K562 (cell line): ENCODE results near the gene ALDH3B2. TPM values are rescaled to one million over a fixed set of nuclear protein-coding genes. Genes with fewer than 3 reads are reported as not detected.

Experiments used
- ATAC-seq: fragments of 200-7000 bp; cut with Tn5 transposase; 3 replicates; pipeline ENCODE4 v1.9.1; 2020; ENCODE audit warnings: moderate library complexity
- BruUV-seq: library from RNA; stranded (reverse); fragments of 400-500 nt; replicated peaks from 2 replicates; lab custom pipeline; 2021; lab: Mats Ljungman, UMichigan
- CTCF ChIA-PET: fragments of 300-600 bp; formaldehyde crosslinking; extraction: SDS; loops from one replicate; lab custom pipeline; 2021; ENCODE audit warnings: low intra/inter-chr PET ratio; lab: Yijun Ruan, JAX
- POLR2A ChIA-PET: fragments of 300-600, 350-650 bp; sonication (Branson Sonifier 250); formaldehyde crosslinking; extraction: SDS; loops from one replicate; lab custom pipeline; 2021; ENCODE audit warnings: antibody characterized with exemption, inconsistent platforms; lab: Yijun Ruan, JAX
- DNase-seq, 4 experiments: peaks; one replicate each; pipeline versions ENCODE4 v3.0.0 to v3.0.0-alpha.2; 2011 to 2018; ENCODE audit warnings: low spot score in 3 of 4, mixed read lengths in 3 of 4; ENCODE audit errors: extremely low read depth in 1 of 4
- FAIRE-seq: peaks from 2 replicates; lab custom pipeline; 2011; peaks lifted over from hg19 to GRCh38; lab: Jason Lieb, UNC
- H2AFZ ChIP-seq: 2 replicates; pipeline ENCODE4 v1.6.0; 2011; ENCODE audit warnings: low read depth, low read length, control low read depth, inconsistent platforms
- H3K27ac ChIP-seq: fragments of 200-600 bp; 3 replicates; pipeline ENCODE4 v1.8.0; 2011; ENCODE audit warnings: low read depth, mild to moderate bottlenecking, control low read depth, inconsistent platforms, low read length, moderate library complexity, mixed read lengths; ENCODE audit errors: extremely low read depth
- H3K27me3 ChIP-seq, 2 experiments: fragments of 300-600 bp in 1 of 2; 2 replicates in 1 of 2; 3 replicates in 1 of 2; pipeline versions ENCODE4 v1.6.0 to v1.8.0; 2011; ENCODE audit warnings: inconsistent platforms in 2 of 2, low read length in 2 of 2, mild to moderate bottlenecking in 1 of 2, mixed read lengths in 1 of 2, moderate library complexity in 1 of 2; ENCODE audit not compliant: control insufficient read depth in 2 of 2, insufficient read depth in 2 of 2
- H3K36me3 ChIP-seq: fragments of 300-600 bp; 3 replicates; pipeline ENCODE4 v1.8.0; 2011; ENCODE audit warnings: mild to moderate bottlenecking, low read length, inconsistent platforms; ENCODE audit not compliant: control insufficient read depth, insufficient read depth
- H3K4me1 ChIP-seq, 2 experiments: fragments of 200-600 bp in 1 of 2; replicated peaks in 1 of 2; 2 replicates in 1 of 2; 3 replicates in 1 of 2; pipeline versions ENCODE4 v1.5.1 to v1.8.0; 2011; ENCODE audit warnings: inconsistent platforms in 2 of 2, low read length in 2 of 2, mild to moderate bottlenecking in 1 of 2, mixed read lengths in 1 of 2, moderate library complexity in 1 of 2; ENCODE audit not compliant: control insufficient read depth in 2 of 2, insufficient read depth in 2 of 2
- H3K4me2 ChIP-seq: 2 replicates; pipeline ENCODE4 v1.6.1; 2011; ENCODE audit warnings: low read length, control low read depth, inconsistent platforms, mixed read lengths; ENCODE audit not compliant: insufficient read depth
- H3K4me3 ChIP-seq: fragments of 200-600 bp; sonication (generic), shearing (Covaris generic); 2 replicates; pipeline ENCODE4 v1.5.1; 2016; ENCODE audit warnings: control low read depth, inconsistent platforms
- H3K79me2 ChIP-seq: fragments of 200-600 bp; 3 replicates; pipeline ENCODE4 v1.8.0; 2011; ENCODE audit warnings: low read length, inconsistent platforms; ENCODE audit not compliant: control insufficient read depth, insufficient read depth
- H3K9ac ChIP-seq, 2 experiments: 2 replicates each; pipeline versions ENCODE4 v1.6.0 to v1.6.1; 2011; ENCODE audit warnings: low read depth in 2 of 2, low read length in 2 of 2, control low read depth in 1 of 2, inconsistent platforms in 1 of 2, mild to moderate bottlenecking in 1 of 2, mixed read lengths in 1 of 2; ENCODE audit not compliant: insufficient read depth in 1 of 2
- H3K9me1 ChIP-seq: one replicate; pipeline ENCODE4 v1.6.0; 2011; ENCODE audit warnings: inconsistent platforms, mild to moderate bottlenecking, low read length, moderate library complexity; ENCODE audit not compliant: control insufficient read depth, insufficient read depth
- H3K9me3 ChIP-seq: replicated peaks from 2 replicates; pipeline ENCODE4 v1.5.1; 2011; ENCODE audit warnings: low read depth, low read length, inconsistent platforms; ENCODE audit not compliant: control insufficient read depth, insufficient read depth
- H4K20me1 ChIP-seq: replicated peaks from 2 replicates; pipeline ENCODE4 v1.6.1; 2011; ENCODE audit warnings: low read length, inconsistent platforms, mixed read lengths; ENCODE audit not compliant: control insufficient read depth, insufficient read depth
- BRCA1 ChIP-seq, 2 experiments: fragments of 450-650 bp in 1 of 2; sonication (generic) in 1 of 2; formaldehyde crosslinking in 1 of 2; IDR thresholded peaks; 2 replicates each; pipeline versions ENCODE4 v1.5.0 to v1.6.1; 2017 to 2020; ENCODE audit warnings: mild to moderate bottlenecking in 1 of 2, missing genetic modification reagents in 1 of 2
- CREM ChIP-seq: IDR thresholded peaks from 2 replicates; pipeline ENCODE4 v1.6.1; 2014; ENCODE audit warnings: antibody characterized with exemption, low read depth
- KDM1A ChIP-seq, 2 experiments: fragments of 450-650 bp; IDR thresholded peaks; 2 replicates each; pipeline ENCODE4 v1.6.1; 2016; ENCODE audit warnings: mild to moderate bottlenecking in 2 of 2
- LCOR ChIP-seq: sonication (generic); formaldehyde crosslinking; IDR thresholded peaks from 2 replicates; pipeline ENCODE4 v1.8.0; 2022; ENCODE audit warnings: mild to moderate bottlenecking, missing genetic modification reagents
- MIER1 ChIP-seq: fragments of 450-650 bp; IDR thresholded peaks from 2 replicates; pipeline ENCODE4 v1.6.1; 2016; ENCODE audit warnings: antibody characterized with exemption, mild to moderate bottlenecking, low read depth
- NCOA1 ChIP-seq: fragments of 450-650 bp; IDR thresholded peaks from 2 replicates; pipeline ENCODE4 v1.6.1; 2016; ENCODE audit warnings: low read depth
- POLR2G ChIP-seq: fragments of 200-400 bp; formaldehyde crosslinking; IDR thresholded peaks from 2 replicates; pipeline ENCODE4 v1.6.1; 2017; ENCODE audit warnings: low read depth, mild to moderate bottlenecking, antibody characterized with exemption, low read length, moderate library complexity
- SOX6 ChIP-seq: fragments of 450-650 bp; IDR thresholded peaks from 2 replicates; pipeline ENCODE4 v1.6.1; 2014; ENCODE audit warnings: mild to moderate bottlenecking
- SRSF1 ChIP-seq: fragments of 200-400 bp; formaldehyde crosslinking; IDR thresholded peaks from 2 replicates; pipeline ENCODE4 v1.6.1; 2017; ENCODE audit warnings: mild to moderate bottlenecking, low read depth, low read length, moderate library complexity
- XRCC4 ChIP-seq: IDR thresholded peaks from one replicate; pipeline ENCODE4 v1.6.1; 2011; ENCODE audit not compliant: insufficient read depth, insufficient read length; ENCODE audit errors: extremely low read depth
- ZBTB26 ChIP-seq: fragments of 450-650 bp; formaldehyde crosslinking; IDR thresholded peaks from 2 replicates; pipeline ENCODE4 v1.4.0; 2022; ENCODE audit warnings: missing genetic modification characterization
- ZBTB33 ChIP-seq: sonication (generic); formaldehyde crosslinking; IDR thresholded peaks from 2 replicates; pipeline ENCODE4 v1.8.1; 2023; ENCODE audit warnings: mild to moderate bottlenecking, missing genetic modification reagents
- ZNF134 ChIP-seq: fragments of 250-450 bp; sonication (Bioruptor Pico); conservative IDR thresholded peaks from 2 replicates; pipeline ENCODE4 v1.4.0; 2020
- ZNF395 ChIP-seq: fragments of 200-800 bp; sonication (Bioruptor generic); IDR thresholded peaks from 2 replicates; pipeline ENCODE4 v1.6.1; 2017; ENCODE audit warnings: missing genetic modification characterization, missing compliant biosample characterization
- ZNF699 ChIP-seq: fragments of 250-450 bp; sonication (Bioruptor Pico); IDR thresholded peaks from 2 replicates; pipeline ENCODE4 v1.8.0; 2021; ENCODE audit warnings: mild to moderate bottlenecking, moderate library complexity; ENCODE audit not compliant: insufficient replicate concordance
- WGBS: fragments of 100-300 bp; shearing (Covaris generic); methylation state at CpG from one replicate; pipeline ENCODE4 v1.1.6; 2016; ENCODE audit warnings: low coverage, mixed read lengths; ENCODE audit not compliant: insufficient coverage; ENCODE audit errors: missing lambda C conversion rate; 5-methylcytosine and 5-hydroxymethylcytosine counted together
- in situ Hi-C: fragments of 300-500 bp; cut with MboI; formaldehyde crosslinking; loops from 4 replicates; pipeline ENCODE4 v1.15.0; 2018; ENCODE audit warnings: inconsistent platforms, mixed read lengths
- intact Hi-C: fragments of 100-400 bp; cut with micrococcal nuclease; formaldehyde crosslinking; loops from 2 replicates; pipeline ENCODE4 v1.14.2; 2022
- polyA plus RNA-seq, 8 experiments: library from polyadenylated mRNA; depleted of rRNA in 4 of 8; stranded (reverse) in 5 of 8; unstranded in 3 of 8; fragments of >200 nt; fragmentation: Nextera tagmentation in 2 of 8; fragmentation: Illumina TruSeq in 1 of 8; extraction: Ambion mirVana in 2 of 8; extraction: Trizol in 1 of 8; gene quantifications; 2 replicates each; pipeline versions ENCODE4 v1.2.1 to v1.2.3, GENCODE V29; 2011 to 2014; ENCODE audit warnings: inconsistent platforms in 1 of 8, missing spikeins in 1 of 8
- total RNA-seq, 7 experiments: library from RNA; depleted of rRNA in 6 of 7; stranded (reverse); fragments of >200 nt in 6 of 7; fragmentation: Illumina TruSeq in 2 of 7; extraction: Trizol in 2 of 7; gene quantifications; 2 replicates each; pipeline versions ENCODE4 v1.2.1 to v1.2.3, GENCODE V29; 2011 to 2021; ENCODE audit warnings: low replicate concordance in 1 of 7

ALDH3B2 gene
- total and polyA plus RNA-seq, 9 of the 15 experiments (the other 6 are each of a cell fraction or from before 2014, with no cell fraction given): not detected

GRCh38 chr11:67632982-67633755 is 41.3 kb downstream of the ALDH3B2 start:
- H3K79me2 ChIP-seq: no peaks in the 10 kb centered on the region
- intact Hi-C loops: loop anchor here (5.0 kb wide), 1 partner anchor 64 kb away; no protein-coding TSS in a partner anchor
- BruUV-seq: no TSS peak
- no peaks in the 10 kb centered on the region for H4K20me1 ChIP-seq
- FAIRE-seq: no peak
- H3K9me1 ChIP-seq: no peaks in the 10 kb centered on the region
- WGBS: 73% methylated on average over 23 of the region's 30 CpGs
- no peaks in the 10 kb centered on the region for H3K9me3 ChIP-seq
- H3K9ac ChIP-seq: peak overlapping the region in 1 of 2 experiments; percentile 70; a peak in 1 of 4 replicates
- H3K36me3 ChIP-seq: peaks cover 4% of the 10 kb centered on the region; the same call in 1 of the 3 replicates
- no peak overlapping the region for H3K4me2 ChIP-seq
- H3K4me3 ChIP-seq: no peak overlapping the region
- ChIA-PET POLR2A (interaction anchor here (0.6 kb wide), 1 partner anchor 190 kb away, joined by 3 read pairs; no protein-coding TSS in a partner anchor), CTCF (interaction anchor here (0.6 kb wide), 1 partner anchor 1699 kb away, joined by 3 read pairs; no protein-coding TSS in a partner anchor)
- TF ChIP-seq ZNF699 (CRISPR knock-in tag) (no peak), ZNF395 (CRISPR knock-in tag) (no peak), SRSF1 (no peak), ZNF134 (no peak), POLR2G (peak; percentile 39; the same call in 1 of the 2 replicates), MIER1 (no peak), XRCC4 (no peak), ZBTB33 (0 out of 2 replicates have a peak, but pooled peaks have one; percentile 9), BRCA1 (IDR thresholded peaks at IDR 0.05) (no peak), BRCA1 (CRISPR knock-in tag; IDR thresholded peaks at IDR 0.05) (no peak), NCOA1 (no peak), SOX6 (no peak), LCOR (no peak), KDM1A (IDR thresholded peaks at IDR 0.05) (peak in 1 of 2 experiments; percentile 20; a peak in 1 of 4 replicates), CREM (no peak), ZBTB26 (CRISPR knock-in tag) (no peak)
- H3K27me3 ChIP-seq: no peaks in the 10 kb centered on the region
- DNase-seq: no peak
- H3K27ac ChIP-seq: no peak overlapping the region
- no peak overlapping the region for H2AFZ ChIP-seq
- peaks cover 10 to 59% of the 10 kb centered on the region in 2 experiments for H3K4me1 ChIP-seq
- in situ Hi-C loops: no loop called here
- no peak for ATAC-seq
